Measurements from ENCODE around the gene DLK1.

- TF ChIP-seq CTCF (IDR thresholded peaks at IDR 0.05) (no peak), POLR2A (IDR thresholded peaks at IDR 0.05) (no peak)
Measured at GRCh38 chr14:100703386-100704220, 23.1 kb upstream of the DLK1 start.
